HG03457 (cell line): Measurements from ENCODE around the gene OR8G1.
"Not testable (repeated sequence)": the region's sequence is repeated elsewhere in the genome, so short reads cannot be mapped to it uniquely, and the experiment has no call there.

Source experiments
- ATAC-seq: cut with Tn5 transposase; IDR thresholded peaks from one replicate; pipeline ENCODE4 v1.9.1; 2021; ENCODE audit warnings: moderate number of reproducible peaks; ENCODE audit not compliant: unreplicated experiment

The OR8G1 gene

GRCh38 chr11:124240621-124241397 is at the start of gene OR8G1:
Gene OR8G1, plus strand, starts transcription at chr11:124241095. Its CDS starts 8,581 bp downstream, at chr11:124249676.
- ATAC-seq, result no peak

- ATAC-seq, result no peak
Measured at GRCh38 chr11:124193221-124194010, 47.5 kb upstream of the OR8G1 start.

GRCh38 chr11:124194293-124195188 is 46.4 kb upstream of the OR8G1 start:
- ATAC-seq, result no peak

GRCh38 chr11:124195189-124195734 is 45.6 kb upstream of the OR8G1 start:
- peak; percentile 69 for ATAC-seq

GRCh38 chr11:124197999-124198398 is 42.9 kb upstream of the OR8G1 start:
- no peak for ATAC-seq

- ATAC-seq, result no peak
Measured at GRCh38 chr11:124198897-124199296, 42.0 kb upstream of the OR8G1 start.

- ATAC-seq, result no peak
Measured at GRCh38 chr11:124199702-124200101, 41.2 kb upstream of the OR8G1 start.

- ATAC-seq, result no peak
Measured at GRCh38 chr11:124200671-124201070, 40.2 kb upstream of the OR8G1 start.

GRCh38 chr11:124202951-124203350 is 37.9 kb upstream of the OR8G1 start:
- no peak for ATAC-seq

- no peak for ATAC-seq
Measured at GRCh38 chr11:124204008-124204407, 36.9 kb upstream of the OR8G1 start.

- ATAC-seq, result no peak
Measured at GRCh38 chr11:124207102-124207792, 33.6 kb upstream of the OR8G1 start.

GRCh38 chr11:124209824-124210357 is 31.0 kb upstream of the OR8G1 start:
- ATAC-seq, result no peak

- ATAC-seq, result no peak
Measured at GRCh38 chr11:124210421-124210820, 30.5 kb upstream of the OR8G1 start.

- ATAC-seq, result no peak
Measured at GRCh38 chr11:124211321-124211720, 29.6 kb upstream of the OR8G1 start.

GRCh38 chr11:124214027-124214426 is 26.9 kb upstream of the OR8G1 start:
- no peak for ATAC-seq

- ATAC-seq, result no peak
Measured at GRCh38 chr11:124219126-124219525, 21.8 kb upstream of the OR8G1 start.

GRCh38 chr11:124222407-124222806 is 18.5 kb upstream of the OR8G1 start:
- ATAC-seq, result no peak

GRCh38 chr11:124224618-124225423 is 16.1 kb upstream of the OR8G1 start:
- not testable (repeated sequence) for ATAC-seq

- ATAC-seq, result no peak
Measured at GRCh38 chr11:124225471-124225870, 15.4 kb upstream of the OR8G1 start.
